Measurements from ENCODE around the gene LDAH.
"Not testable (repeated sequence)": the region's sequence is repeated elsewhere in the genome, so short reads cannot be mapped to it uniquely, and the experiment has no call there.

Gene LDAH

DNA sequence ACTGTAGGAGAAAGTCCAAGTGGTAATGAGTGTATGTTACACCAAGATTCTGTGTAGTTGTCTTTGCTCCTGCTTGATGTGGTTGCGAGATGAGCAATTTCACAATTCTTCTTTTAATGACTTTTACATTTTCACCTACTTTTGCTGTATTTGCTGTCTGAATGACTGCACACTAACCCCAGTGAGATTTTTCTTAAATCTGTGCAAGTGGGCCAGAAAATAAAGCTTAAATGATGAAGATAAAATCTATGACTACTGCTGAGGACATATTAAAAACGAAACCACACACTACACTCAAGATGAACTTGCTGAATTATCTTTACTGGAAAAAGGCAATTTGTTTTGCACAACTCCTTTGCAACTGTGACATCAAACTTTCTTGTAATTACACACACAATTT lies 4.1 kb downstream of the LDAH start:
- intact Hi-C loops (cut with micrococcal nuclease) = no loop called here
- Mint-ChIP-seq H3K4me1 (ENCODE audit: low read depth) (peaks cover 30% of the 10 kb centered on the region), H3K4me3 (no peak overlapping the region), H3K27me3 (no peaks in the 10 kb centered on the region), H3K36me3 (ENCODE audit: low read depth) (peaks cover 11% of the 10 kb centered on the region), H3K9me3 (no peaks in the 10 kb centered on the region), H3K27ac (no peak overlapping the region)

DNA sequence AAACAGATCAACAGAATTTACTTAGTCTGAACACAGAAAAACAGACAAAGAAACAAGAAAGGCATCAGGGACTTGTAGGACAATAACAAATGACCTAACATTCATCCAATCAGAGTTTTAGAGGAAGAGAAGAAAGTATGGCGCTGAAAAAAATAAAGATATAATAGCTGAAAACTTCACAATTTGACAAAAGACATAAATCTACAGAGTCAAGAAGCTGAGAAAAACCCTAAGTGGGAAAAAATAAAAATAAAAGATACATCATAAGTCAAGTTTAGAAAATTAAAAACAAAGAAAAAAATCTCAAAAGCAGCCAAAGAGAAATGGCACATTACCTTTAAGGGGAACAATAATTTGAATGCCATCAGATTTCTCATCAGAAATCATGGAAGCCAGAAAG lies 7.7 kb downstream of the LDAH start:
- intact Hi-C loops (cut with micrococcal nuclease) = no loop called here
- Mint-ChIP-seq H3K9me3 (no peaks in the 10 kb centered on the region), H3K36me3 (ENCODE audit: low read depth) (no peaks in the 10 kb centered on the region), H3K4me1 (ENCODE audit: low read depth) (peaks cover 24% of the 10 kb centered on the region), H3K27ac (no peak overlapping the region), H3K4me3 (no peak overlapping the region), H3K27me3 (no peaks in the 10 kb centered on the region)

DNA sequence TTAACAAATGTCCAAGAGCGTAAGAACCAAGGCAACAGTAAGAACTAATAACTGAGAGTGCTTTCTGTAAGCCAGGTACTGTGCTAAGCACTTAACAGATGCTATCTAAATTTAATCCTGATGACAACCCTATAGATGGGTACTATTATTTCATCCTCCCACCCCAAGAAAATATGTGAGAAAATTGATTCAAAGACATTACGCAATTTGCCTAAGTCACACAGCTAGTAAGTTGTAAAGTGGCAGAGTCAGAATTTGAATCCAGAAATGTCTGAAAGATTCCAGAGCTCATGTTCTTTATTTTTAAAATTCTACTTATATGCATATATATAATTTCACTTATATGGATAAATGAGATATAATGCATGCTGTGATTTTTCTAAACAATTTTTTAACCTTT lies 10.1 kb downstream of the LDAH start:
- no peaks in the 10 kb centered on the region for H3K36me3 Mint-ChIP-seq (ENCODE audit: low read depth)
- no peak overlapping the region for H3K4me3 Mint-ChIP-seq
- H3K9me3 Mint-ChIP-seq = no peaks in the 10 kb centered on the region
- peaks cover 18% of the 10 kb centered on the region for H3K4me1 Mint-ChIP-seq (ENCODE audit: low read depth)
- no peak overlapping the region for H3K27ac Mint-ChIP-seq
- intact Hi-C loops (cut with micrococcal nuclease) = no loop called here
- H3K27me3 Mint-ChIP-seq = no peaks in the 10 kb centered on the region

DNA sequence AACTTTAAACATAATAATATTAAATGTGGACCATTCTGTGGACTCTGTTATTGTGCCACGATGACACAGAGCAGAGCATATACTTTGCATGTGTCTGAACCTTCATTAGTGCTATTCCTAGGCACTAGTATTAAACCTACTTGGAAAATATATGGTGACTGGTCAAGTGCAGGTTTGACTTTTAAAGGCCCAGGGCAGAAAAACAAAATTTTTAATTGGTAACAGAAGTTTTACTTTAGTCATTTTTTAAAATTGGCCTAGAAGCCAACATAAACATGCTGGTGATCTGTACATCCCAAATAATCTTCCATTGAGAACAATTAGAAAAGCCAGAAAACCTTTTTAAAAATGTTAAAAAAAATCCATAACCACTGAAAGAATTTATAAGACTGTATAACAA lies 16.6 kb downstream of the LDAH start:
- no peaks in the 10 kb centered on the region for H3K27me3 Mint-ChIP-seq
- intact Hi-C loops (cut with micrococcal nuclease) = no loop called here
- no peaks in the 10 kb centered on the region for H3K9me3 Mint-ChIP-seq
- no peaks in the 10 kb centered on the region for H3K36me3 Mint-ChIP-seq (ENCODE audit: low read depth)
- no peaks in the 10 kb centered on the region for H3K4me1 Mint-ChIP-seq (ENCODE audit: low read depth)
- no peak overlapping the region for H3K27ac Mint-ChIP-seq
- no peak overlapping the region for H3K4me3 Mint-ChIP-seq

DNA sequence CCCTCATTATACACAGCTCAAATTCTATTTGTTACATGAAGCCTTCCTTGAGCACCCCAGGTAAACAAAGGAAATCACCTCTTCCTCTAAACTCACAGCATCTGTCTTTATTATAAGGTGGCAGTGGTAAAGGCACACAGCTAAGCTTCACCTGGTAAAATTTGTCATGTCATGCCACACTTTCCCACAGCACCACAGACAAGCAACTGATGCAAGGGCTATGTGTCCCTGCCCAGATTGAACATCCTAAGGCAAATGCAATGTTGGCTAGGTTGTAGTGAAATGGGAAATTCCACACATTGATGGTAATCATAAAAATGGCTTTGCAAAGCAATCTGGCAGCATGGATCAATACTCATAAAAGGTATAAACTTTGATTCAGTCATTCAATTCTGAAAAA lies 18.9 kb downstream of the LDAH start:
- Mint-ChIP-seq H3K27ac (no peak overlapping the region), H3K36me3 (ENCODE audit: low read depth) (peaks cover under 1% of the 10 kb centered on the region), H3K4me3 (no peak overlapping the region), H3K27me3 (no peaks in the 10 kb centered on the region), H3K4me1 (ENCODE audit: low read depth) (no peaks in the 10 kb centered on the region), H3K9me3 (no peaks in the 10 kb centered on the region)
- intact Hi-C loops (cut with micrococcal nuclease) = no loop called here

DNA sequence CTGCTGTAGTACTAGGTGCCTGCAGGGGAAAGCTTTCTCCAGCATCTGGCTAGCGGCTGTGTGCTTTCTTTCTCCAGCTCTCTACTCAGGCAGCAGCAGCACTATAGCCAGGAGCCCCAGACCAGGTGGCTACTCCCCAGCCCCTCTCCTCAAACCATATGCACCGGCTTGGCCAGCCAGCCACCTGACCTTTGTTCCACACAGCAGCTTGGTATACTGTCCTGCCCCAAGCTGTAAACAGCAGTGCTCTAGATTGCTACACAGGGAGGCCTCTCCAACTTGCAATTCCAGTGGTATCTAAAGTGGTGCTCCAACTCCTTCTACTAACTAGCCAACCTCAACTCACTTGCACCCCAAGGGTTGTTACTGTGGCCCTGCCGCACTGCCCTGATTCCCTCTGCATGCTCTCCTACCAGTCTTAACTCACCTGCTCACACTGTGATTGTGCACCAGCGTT lies 19.6 kb downstream of the LDAH start:
- Mint-ChIP-seq H3K36me3 (ENCODE audit: low read depth) (peaks cover 8% of the 10 kb centered on the region), H3K4me1 (ENCODE audit: low read depth) (no peaks in the 10 kb centered on the region), H3K27me3 (no peaks in the 10 kb centered on the region), H3K4me3 (no peak overlapping the region), H3K27ac (no peak overlapping the region), H3K9me3 (no peaks in the 10 kb centered on the region)
- intact Hi-C loops (cut with micrococcal nuclease) = no loop called here

DNA sequence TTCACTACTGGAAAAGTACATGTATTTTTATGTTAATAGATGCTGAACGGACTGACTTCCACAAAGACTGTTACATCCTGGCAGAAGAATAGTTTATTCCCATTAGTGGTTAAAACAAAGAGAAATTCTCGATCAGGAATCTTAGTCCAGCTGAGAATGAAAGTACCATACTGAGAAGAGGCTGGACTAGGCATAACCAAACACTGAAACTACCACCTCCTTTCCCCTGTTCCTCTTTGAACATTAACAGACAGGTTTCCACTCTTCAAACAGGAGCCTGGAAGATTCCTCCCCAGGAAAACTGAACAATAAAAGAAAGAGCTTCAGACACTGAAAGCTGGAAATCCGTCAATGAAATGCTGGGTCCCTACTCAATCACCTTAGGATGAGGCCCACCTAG lies 25.8 kb downstream of the LDAH start:
- H3K4me3 Mint-ChIP-seq = no peak overlapping the region
- H3K4me1 Mint-ChIP-seq (ENCODE audit: low read depth) = peaks cover 9% of the 10 kb centered on the region
- H3K27me3 Mint-ChIP-seq = no peaks in the 10 kb centered on the region
- intact Hi-C loops (cut with micrococcal nuclease) = no loop called here
- H3K27ac Mint-ChIP-seq = no peak overlapping the region
- peaks cover 18% of the 10 kb centered on the region for H3K9me3 Mint-ChIP-seq
- peaks cover 53% of the 10 kb centered on the region for H3K36me3 Mint-ChIP-seq (ENCODE audit: low read depth)

DNA sequence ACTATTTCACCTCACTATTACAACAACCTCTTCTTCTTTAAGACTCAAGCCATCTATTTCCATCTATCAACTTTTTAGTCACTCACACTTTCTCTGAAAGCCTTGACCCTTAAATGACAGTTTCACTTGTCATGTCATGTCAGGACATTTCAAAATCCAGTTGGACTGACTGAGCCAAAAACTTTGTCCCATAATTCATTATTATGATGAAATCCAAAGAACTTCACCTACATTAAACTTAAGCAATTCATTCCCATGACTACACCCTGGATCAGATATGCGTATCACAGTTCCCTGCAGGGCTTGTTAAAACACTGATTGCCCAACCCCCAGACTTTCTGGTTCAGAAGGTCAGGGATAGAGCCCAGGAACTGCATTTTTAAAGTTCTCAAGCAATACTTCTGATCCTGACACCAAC lies 26.5 kb downstream of the LDAH start:
- intact Hi-C loops (cut with micrococcal nuclease) = no loop called here
- peaks cover 53% of the 10 kb centered on the region for H3K36me3 Mint-ChIP-seq (ENCODE audit: low read depth)
- H3K27ac Mint-ChIP-seq = no peak overlapping the region
- peaks cover 18% of the 10 kb centered on the region for H3K9me3 Mint-ChIP-seq
- no peaks in the 10 kb centered on the region for H3K27me3 Mint-ChIP-seq
- H3K4me1 Mint-ChIP-seq (ENCODE audit: low read depth) = peaks cover 9% of the 10 kb centered on the region
- H3K4me3 Mint-ChIP-seq = no peak overlapping the region

DNA sequence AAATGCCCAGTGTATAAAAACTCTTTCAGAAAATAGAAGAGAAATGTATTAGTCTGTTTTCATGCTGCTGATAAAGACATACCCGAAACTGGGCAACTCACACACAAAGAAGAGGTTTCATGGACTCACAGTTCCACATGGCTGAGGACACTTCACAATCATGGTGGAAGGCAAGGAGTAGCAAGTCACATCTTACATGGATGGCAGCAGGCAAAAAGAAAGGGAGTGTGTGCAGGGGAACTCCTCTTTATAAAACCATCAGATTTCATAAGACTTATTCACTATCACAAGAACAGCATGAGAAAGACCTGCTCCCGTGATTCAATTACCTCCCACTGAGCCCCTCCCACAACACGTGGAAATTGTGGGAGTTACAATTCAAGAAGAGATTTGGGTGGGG lies 29.0 kb downstream of the LDAH start:
- H3K4me1 Mint-ChIP-seq (ENCODE audit: low read depth); H3K27ac Mint-ChIP-seq; intact Hi-C loops (cut with micrococcal nuclease); H3K27me3 Mint-ChIP-seq; H3K4me3 Mint-ChIP-seq: not testable (repeated sequence)
- peaks cover 67% of the 10 kb centered on the region for H3K36me3 Mint-ChIP-seq (ENCODE audit: low read depth)
- H3K9me3 Mint-ChIP-seq = peaks cover 18% of the 10 kb centered on the region

DNA sequence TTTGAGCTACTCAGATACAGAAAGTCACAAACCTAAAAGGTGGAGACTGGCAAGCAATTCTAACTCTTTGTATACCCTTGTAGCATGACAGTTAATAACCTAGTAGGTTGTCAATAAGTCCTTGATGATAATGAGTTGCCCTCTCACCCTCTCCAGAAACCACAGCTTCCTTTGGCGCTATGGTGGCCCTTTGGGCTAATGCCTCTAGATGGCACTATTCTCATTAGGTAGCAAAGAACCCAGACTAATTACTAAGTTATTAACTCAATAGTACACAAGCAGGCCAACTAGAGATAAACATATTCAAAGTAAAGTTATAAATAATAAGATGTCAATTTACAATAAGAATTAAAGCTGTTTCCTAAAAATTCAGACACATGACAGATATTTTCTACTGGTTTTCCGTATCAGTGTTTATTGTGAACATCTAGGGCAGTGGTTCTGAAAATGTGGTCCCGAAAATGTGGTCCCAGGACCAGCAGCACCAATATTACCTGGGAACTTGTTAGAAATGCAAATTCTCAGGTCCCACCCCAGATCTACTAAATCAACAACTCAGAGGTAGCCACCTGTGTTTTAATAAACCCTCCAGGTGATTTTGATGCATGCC lies 41.1 kb downstream of the LDAH start:
- no peaks in the 10 kb centered on the region for H3K9me3 Mint-ChIP-seq
- intact Hi-C loops (cut with micrococcal nuclease) = loop anchor here (1.0 kb wide), 1 partner anchor 182 kb away; no protein-coding TSS in a partner anchor

DNA sequence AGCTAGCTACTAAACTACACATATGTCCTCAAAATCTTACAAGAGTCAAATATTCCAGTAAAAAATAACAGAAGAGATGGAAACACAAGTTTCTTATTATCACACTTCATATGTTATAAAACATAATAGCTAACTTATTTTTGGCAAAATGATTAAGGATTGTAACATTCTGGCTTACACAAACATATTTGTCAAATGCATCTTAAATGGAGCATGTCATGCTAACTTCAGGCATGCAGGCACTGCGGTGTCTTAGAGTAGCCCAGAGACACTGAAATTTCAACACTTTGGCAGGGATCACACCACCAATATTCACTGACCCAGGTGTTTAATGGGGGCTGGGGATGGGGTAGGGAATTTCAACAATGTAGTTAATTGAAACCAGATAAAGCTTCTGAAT lies 51.6 kb downstream of the LDAH start:
- H3K27me3 Mint-ChIP-seq = no peaks in the 10 kb centered on the region
- H3K4me3 Mint-ChIP-seq = no peak overlapping the region
- H3K9me3 Mint-ChIP-seq = peaks cover 6% of the 10 kb centered on the region
- intact Hi-C loops (cut with micrococcal nuclease) = no loop called here
- no peak overlapping the region for H3K27ac Mint-ChIP-seq
- peaks cover 48% of the 10 kb centered on the region for H3K36me3 Mint-ChIP-seq (ENCODE audit: low read depth)
- no peaks in the 10 kb centered on the region for H3K4me1 Mint-ChIP-seq (ENCODE audit: low read depth)

More for the DNA sequence above, 41.1 kb downstream of the LDAH start:
- Mint-ChIP-seq H3K27ac (no peak overlapping the region), H3K4me3 (no peak overlapping the region), H3K27me3 (no peaks in the 10 kb centered on the region), H3K4me1 (ENCODE audit: low read depth) (no peaks in the 10 kb centered on the region), H3K36me3 (ENCODE audit: low read depth) (peaks cover 29% of the 10 kb centered on the region)

DNA sequence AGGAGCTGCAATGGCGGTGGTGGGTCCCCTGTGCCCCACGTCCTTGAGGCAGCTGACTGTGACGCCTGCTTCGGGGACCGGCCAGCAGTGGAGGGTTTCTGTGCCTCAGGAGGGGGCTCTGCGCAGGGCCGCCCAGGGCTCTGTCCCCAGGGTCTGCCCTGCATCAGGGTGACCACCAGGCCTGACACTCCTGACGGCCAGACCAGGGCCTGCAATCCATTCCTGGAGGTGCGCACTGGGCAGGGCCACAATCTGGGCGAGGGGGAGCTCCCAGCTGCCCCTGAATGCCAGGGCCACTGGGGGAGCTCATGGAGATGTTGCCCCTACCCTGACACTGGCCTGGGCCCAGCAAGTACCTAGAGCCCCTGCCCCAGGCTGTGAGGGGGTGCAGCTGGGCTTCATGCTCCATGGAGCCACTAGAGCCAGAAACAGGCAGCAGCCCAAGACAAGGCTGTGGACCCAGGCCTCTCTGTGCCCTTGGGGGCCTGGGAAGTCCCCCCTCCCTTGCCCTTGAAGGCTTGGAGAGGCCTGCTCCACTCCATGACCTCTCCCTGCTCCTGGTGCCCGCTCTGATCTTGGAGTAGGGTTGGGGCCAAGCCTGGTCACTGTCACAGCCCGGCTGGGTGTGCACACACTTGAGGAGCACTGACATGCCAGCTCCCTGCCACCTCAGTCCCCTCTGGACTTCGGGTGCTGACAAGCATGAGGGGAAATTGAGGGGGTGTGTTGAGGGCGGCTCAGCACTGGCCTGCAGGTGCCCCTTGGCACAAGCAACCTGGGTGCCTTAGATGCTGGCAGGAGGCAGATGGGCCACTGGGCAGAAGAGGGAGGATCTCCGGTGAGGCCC lies 55.9 kb downstream of the LDAH start:
- H3K9me3 Mint-ChIP-seq = peaks cover 6% of the 10 kb centered on the region
- H3K27me3 Mint-ChIP-seq = no peaks in the 10 kb centered on the region
- H3K27ac Mint-ChIP-seq = no peak overlapping the region
- no peak overlapping the region for H3K4me3 Mint-ChIP-seq
- intact Hi-C loops (cut with micrococcal nuclease) = no loop called here
- H3K36me3 Mint-ChIP-seq (ENCODE audit: low read depth) = peaks cover 46% of the 10 kb centered on the region
- peaks cover 5% of the 10 kb centered on the region for H3K4me1 Mint-ChIP-seq (ENCODE audit: low read depth)

DNA sequence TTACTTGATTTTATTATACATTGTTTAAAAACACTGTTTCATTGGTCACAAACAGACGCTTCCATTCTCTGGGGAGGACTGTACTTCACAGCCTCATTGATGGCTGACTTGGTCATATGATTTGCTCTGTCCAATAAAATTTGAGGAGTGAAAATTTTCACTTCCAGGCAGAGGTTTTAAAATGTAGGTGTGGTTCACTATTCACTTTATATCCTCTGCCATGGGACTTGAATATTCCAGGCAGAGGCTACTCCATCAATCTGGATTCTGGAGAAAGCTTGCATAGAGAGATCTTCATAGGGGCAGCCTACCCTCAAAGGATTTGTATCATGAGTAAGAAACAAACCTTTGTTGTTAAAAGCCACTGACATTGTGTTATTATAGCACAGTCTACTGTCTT lies 56.7 kb downstream of the LDAH start:
- Mint-ChIP-seq H3K27ac (no peak overlapping the region), H3K4me1 (ENCODE audit: low read depth) (peaks cover 5% of the 10 kb centered on the region), H3K9me3 (peaks cover 6% of the 10 kb centered on the region), H3K36me3 (ENCODE audit: low read depth) (peaks cover 46% of the 10 kb centered on the region), H3K4me3 (no peak overlapping the region), H3K27me3 (no peaks in the 10 kb centered on the region)
- intact Hi-C loops (cut with micrococcal nuclease) = no loop called here

DNA sequence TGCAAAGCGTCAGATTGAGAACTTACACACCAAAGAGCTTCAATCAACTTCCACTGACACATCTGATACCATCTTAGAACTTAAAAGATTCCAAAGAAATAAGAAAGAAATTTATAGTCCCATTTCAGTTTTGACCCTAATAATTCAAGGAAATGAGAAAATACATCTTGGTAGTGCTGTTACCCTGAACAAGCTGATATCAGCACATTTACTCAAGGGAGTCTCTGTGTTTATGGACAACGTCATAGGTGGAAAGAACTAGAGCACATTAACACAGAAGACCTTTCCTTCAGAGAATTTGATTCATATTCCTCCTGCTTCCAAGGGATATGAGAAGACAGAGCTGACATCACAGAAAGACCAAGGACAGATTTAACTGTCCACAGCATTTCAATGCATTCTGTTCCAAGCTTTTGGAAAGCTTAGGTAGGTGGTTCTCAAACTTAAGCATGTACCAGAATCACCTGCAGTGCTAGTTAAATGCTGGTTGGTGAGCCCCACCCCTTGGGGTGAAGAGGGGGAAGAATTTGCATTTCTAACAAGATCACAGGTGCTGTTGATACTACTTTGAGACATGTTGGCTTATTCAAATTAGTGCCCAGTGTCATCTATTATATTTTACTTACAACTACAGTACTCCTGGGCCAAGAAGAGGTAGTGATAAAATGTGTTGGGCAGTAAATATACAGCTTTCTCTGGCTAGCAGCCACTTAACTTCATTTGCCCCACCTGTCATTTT lies 59.8 kb downstream of the LDAH start:
- intact Hi-C loops (cut with micrococcal nuclease) = no loop called here
- Mint-ChIP-seq H3K36me3 (ENCODE audit: low read depth) (peaks cover 50% of the 10 kb centered on the region), H3K9me3 (peaks cover 6% of the 10 kb centered on the region), H3K4me1 (ENCODE audit: low read depth) (peaks cover 5% of the 10 kb centered on the region), H3K27me3 (no peaks in the 10 kb centered on the region), H3K4me3 (no peak overlapping the region), H3K27ac (no peak overlapping the region)

All from dendritic cell treated with granulocyte-macrophage colony-stimulating factor and Interleukin-4, amounts not matched to agents 40 ng/mL and 50 ng/mL, for 4 days (primary cell).